GM12872 (cell line): Measurements from ENCODE around the gene NUP93.

ENCODE experiments used
- TF ChIP-seq, protein P1 (sequence below): IDR thresholded peaks from 3 replicates; pipeline ENCODE4 v1.5.1; 2011; ENCODE audit warnings: low read depth, mild to moderate bottlenecking, low read length, moderate library complexity; ENCODE audit not compliant: insufficient read depth

NUP93 gene

DNA sequence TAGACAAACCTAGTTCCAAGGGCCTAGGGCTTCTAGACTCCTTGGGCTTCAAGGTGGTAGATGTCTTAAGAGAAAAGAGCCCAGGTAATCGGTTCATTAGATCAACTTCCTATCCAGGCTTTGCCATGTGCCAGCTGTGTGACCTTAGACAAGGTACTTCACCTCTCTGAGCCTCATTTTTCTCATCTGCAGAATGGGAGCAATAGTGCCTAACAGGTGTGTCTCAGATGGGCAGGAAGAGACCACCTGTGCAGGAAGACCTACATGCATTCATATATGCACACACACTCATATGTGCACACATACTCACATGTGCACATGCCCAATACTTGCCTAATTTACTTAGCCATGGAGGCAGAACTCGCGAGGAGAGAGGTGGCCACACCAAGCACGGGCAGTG is 150.8 kb downstream of the NUP93 start:
- TF ChIP-seq, protein P1, sequence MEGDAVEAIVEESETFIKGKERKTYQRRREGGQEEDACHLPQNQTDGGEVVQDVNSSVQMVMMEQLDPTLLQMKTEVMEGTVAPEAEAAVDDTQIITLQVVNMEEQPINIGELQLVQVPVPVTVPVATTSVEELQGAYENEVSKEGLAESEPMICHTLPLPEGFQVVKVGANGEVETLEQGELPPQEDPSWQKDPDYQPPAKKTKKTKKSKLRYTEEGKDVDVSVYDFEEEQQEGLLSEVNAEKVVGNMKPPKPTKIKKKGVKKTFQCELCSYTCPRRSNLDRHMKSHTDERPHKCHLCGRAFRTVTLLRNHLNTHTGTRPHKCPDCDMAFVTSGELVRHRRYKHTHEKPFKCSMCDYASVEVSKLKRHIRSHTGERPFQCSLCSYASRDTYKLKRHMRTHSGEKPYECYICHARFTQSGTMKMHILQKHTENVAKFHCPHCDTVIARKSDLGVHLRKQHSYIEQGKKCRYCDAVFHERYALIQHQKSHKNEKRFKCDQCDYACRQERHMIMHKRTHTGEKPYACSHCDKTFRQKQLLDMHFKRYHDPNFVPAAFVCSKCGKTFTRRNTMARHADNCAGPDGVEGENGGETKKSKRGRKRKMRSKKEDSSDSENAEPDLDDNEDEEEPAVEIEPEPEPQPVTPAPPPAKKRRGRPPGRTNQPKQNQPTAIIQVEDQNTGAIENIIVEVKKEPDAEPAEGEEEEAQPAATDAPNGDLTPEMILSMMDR, result no peak

DNA sequence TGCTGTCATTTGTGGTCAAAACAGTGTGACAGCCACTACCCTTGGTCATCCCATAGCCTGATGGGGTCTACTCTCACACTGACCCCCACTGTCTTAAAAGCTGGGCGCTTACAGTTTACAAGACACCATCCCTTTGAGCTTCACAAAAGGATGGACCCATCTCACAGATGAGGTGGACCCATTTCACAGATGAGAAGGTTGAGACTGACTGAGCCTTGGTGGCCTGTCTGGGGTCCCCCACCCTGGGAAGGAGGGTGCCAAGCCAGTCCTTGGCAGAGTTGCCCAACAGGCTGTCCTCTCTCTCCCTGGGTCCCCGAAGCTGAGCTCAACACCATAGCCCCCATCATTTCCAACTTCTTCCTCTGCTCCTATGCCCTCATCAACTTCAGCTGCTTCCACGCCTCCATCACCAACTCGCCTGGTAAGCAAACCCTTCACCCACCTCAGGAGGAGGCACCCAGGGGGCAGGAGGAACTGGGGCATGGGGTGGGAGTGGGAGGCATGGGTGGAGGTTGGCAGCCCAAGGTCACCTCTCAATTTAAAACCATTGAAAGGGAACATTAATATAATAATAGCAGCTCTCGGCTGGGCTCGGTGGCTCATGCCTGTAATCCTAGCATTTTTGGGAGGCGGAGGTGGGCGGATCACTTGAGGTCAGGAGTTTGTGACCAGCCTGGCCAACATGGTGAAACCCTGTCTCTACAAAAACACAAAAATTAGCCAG is 152.3 kb downstream of the NUP93 start:
- TF ChIP-seq, protein P1, result no peak

DNA sequence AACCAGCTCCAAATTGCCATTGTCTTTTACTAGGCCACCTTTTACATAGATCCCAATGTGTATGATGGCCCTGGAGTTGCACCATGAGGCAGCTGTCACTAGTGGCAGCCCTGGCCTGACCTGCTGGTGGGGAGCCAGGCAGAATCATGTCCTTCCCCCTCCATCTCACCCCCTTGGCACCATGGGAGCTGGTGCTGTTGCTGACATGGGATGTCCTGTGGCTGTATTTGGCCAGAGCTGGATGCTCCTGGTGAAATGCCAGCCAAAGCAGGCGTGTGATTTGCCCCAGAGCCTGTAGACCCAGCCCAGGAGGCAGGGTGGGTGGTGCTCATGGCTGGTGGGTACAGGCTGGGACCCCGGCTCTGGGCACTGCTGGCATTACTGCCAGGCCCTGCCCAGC is 153.7 kb downstream of the NUP93 start:
- TF ChIP-seq, protein P1, result no peak

DNA sequence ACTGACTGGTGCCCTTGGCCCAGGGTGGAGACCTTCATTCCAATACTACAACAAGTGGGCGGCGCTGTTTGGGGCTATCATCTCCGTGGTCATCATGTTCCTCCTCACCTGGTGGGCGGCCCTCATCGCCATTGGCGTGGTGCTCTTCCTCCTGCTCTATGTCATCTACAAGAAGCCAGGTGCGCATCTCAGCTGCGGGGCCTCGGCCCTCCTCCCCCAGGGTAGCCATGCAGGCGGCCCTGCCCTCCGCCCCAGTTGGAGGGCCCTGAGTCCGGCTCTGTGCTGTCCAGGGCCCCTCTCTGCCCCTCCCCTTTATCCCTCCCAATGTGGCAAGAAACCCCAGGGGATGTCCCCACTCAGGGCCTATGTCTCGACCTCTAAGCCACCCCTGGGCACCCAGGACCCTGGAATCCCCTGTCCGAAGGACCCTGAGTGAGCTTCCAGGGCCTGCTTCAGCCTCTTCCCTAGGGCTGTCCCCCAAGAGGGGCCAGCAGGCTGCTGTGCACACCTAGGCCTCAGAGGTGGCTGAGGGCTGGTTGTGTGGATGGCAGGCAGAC is 154.2 kb downstream of the NUP93 start:
- TF ChIP-seq, protein P1, result no peak

DNA sequence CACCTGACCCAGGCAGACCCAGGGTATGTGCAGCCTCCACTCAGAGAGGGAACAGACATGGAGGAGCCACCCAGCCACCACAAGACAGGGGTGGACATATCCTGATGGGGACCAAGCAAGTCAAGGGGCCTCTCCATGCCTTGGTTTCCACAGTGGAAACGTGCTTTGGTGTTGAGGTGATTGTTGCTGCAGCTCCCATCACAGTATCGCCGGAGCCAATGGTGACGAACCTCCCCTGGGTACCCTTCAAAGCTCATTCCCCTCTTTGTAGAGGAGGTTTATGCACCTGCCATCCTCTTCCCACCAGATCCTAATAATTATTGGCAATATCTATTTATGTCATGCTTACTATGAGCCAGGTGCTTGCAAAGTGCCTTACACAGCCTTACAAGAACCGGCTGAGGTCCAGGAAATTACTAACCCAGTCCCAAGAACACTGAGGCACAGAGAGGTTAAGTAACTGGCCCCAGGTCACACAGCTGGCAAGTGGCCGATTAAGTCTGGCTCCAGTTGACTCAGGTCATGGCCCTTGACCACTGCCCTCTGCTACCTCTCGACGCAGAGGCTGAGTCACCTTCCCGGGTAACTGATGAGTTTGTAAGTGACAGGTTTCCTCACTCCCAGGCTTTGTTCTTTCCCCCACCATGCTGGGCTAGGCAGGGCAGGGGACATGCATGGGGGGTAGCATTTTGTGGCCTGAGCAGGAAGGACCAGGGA is 155.7 kb downstream of the NUP93 start:
- TF ChIP-seq, protein P1, result no peak

DNA sequence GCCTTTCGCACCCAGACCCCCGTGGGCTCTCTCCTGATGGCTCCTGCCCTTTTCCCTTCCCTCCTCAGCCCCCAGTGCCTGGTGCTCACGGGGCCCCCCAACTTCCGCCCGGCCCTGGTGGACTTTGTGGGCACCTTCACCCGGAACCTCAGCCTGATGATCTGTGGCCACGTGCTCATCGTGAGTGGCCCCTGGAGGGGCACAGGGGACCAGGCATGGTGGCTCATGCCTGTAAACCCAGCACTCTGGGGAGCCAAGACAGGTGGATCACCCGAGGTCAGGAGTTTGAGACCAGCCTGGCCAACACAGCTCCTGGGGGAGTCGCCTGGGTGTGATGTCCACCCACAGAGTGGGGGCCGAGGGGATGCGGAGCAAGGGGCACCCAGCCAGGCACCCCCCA is 156.4 kb downstream of the NUP93 start:
- TF ChIP-seq, protein P1, result no peak

DNA sequence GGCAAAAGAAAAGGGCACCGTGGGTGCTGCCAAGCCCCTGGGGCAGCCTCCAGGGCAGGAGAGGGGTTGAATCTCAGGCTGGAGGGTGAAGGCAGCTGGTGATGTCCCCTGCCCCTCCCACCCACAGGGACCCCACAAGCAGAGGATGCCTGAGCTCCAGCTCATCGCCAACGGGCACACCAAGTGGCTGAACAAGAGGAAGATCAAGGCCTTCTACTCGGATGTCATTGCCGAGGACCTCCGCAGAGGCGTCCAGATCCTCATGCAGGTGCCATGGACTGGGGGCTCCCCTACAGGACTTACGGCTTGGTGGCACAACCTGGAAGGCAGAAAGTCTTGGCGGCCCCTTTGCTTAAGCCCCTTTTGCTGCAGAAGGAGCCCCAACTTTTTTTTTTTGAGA is 156.9 kb downstream of the NUP93 start:
- TF ChIP-seq, protein P1, result no peak
